ENCODE measurements around the gene ACSS1.

ACSS1 gene

GRCh38 chr20:25030649-25031207 lies 27.2 kb downstream of the ACSS1 start:
- no peak for DNase-seq

- DNase-seq, result no peak
Measured at GRCh38 chr20:25030007-25030648, 27.8 kb downstream of the ACSS1 start.

GRCh38 chr20:25025986-25026605 lies 31.8 kb downstream of the ACSS1 start:
- no peak for DNase-seq

- no peak for DNase-seq
Measured at GRCh38 chr20:25025091-25025861, 32.7 kb downstream of the ACSS1 start.

GRCh38 chr20:25024171-25024570 lies 33.8 kb downstream of the ACSS1 start:
- no peak for DNase-seq

- no peak for DNase-seq
Measured at GRCh38 chr20:25023356-25023755, 34.6 kb downstream of the ACSS1 start.

GRCh38 chr20:25022680-25023079 lies 35.3 kb downstream of the ACSS1 start:
- DNase-seq, result no peak

GRCh38 chr20:25021336-25021735 lies 36.6 kb downstream of the ACSS1 start:
- no peak for DNase-seq

- no peak for DNase-seq
Measured at GRCh38 chr20:25020901-25021301, 37.0 kb downstream of the ACSS1 start.

GRCh38 chr20:25020345-25020744 lies 37.6 kb downstream of the ACSS1 start:
- no peak for DNase-seq

- no peak for DNase-seq
Measured at GRCh38 chr20:25019381-25020155, 38.4 kb downstream of the ACSS1 start.

GRCh38 chr20:25018841-25019240 lies 39.1 kb downstream of the ACSS1 start:
- no peak for DNase-seq

- no peak for DNase-seq
Measured at GRCh38 chr20:25018425-25018824, 39.5 kb downstream of the ACSS1 start.

GRCh38 chr20:25017257-25017803 lies 40.6 kb downstream of the ACSS1 start:
- DNase-seq, result no peak

GRCh38 chr20:25016471-25016870 lies 41.5 kb downstream of the ACSS1 start:
- no peak for DNase-seq

GRCh38 chr20:25015986-25016385 lies 42.0 kb downstream of the ACSS1 start:
- DNase-seq, result no peak

- no peak for DNase-seq
Measured at GRCh38 chr20:25014816-25015215, 43.1 kb downstream of the ACSS1 start.

- no peak for DNase-seq
Measured at GRCh38 chr20:25013478-25014380, 44.2 kb downstream of the ACSS1 start.

GRCh38 chr20:25012616-25013189 lies 45.2 kb downstream of the ACSS1 start:
- DNase-seq, result no peak

GRCh38 chr20:25011831-25012241 lies 46.1 kb downstream of the ACSS1 start:
- DNase-seq, result no peak

GRCh38 chr20:25011261-25011660 lies 46.7 kb downstream of the ACSS1 start:
- DNase-seq, result no peak

Data from activated T-cell treated with anti-CD3 and anti-CD28 coated beads for 4 hours (primary cell).